Lung (tissue), 12 donors: ENCODE measurements around the gene ITGB8. TPM values are rescaled to one million over a fixed set of nuclear protein-coding genes. Genes with fewer than 3 reads are reported as not detected.

Source experiments
- ATAC-seq: fragments of 200-7000 bp; cut with Tn5 transposase; one replicate; pipeline ENCODE4 v1.9.1; 2020; ENCODE audit warnings: moderate number of reproducible peaks; ENCODE audit not compliant: insufficient read depth, low FRiP score
- DNase-seq, 3 donors: peaks; one replicate each; pipeline ENCODE4 v3.0.0-alpha.2; 2013 to 2017
- H3K27ac ChIP-seq, 2 donors: one replicate each; pipeline ENCODE4 v1.5.1; 2013; ENCODE audit warnings: mild to moderate bottlenecking in 2 of 2, moderate library complexity in 2 of 2, control low read depth in 1 of 2, inconsistent platforms in 1 of 2, low read depth in 1 of 2, low read length in 1 of 2
- H3K27me3 ChIP-seq, 3 donors: one replicate each; pipeline ENCODE4 v1.5.1; 2013; ENCODE audit warnings: low read length in 2 of 3; ENCODE audit not compliant: control insufficient read depth in 3 of 3, insufficient read depth in 3 of 3
- H3K36me3 ChIP-seq, 4 donors: one replicate each; pipeline ENCODE4 v1.5.1; 2013; ENCODE audit warnings: low read length in 4 of 4, mild to moderate bottlenecking in 1 of 4, moderate library complexity in 1 of 4; ENCODE audit not compliant: control insufficient read depth in 4 of 4, insufficient read depth in 4 of 4
- H3K4me1 ChIP-seq, 5 donors: one replicate each; pipeline ENCODE4 v1.5.1; 2013; ENCODE audit warnings: low read length in 5 of 5, mild to moderate bottlenecking in 2 of 5, moderate library complexity in 1 of 5; ENCODE audit not compliant: control insufficient read depth in 5 of 5, insufficient read depth in 5 of 5
- H3K4me3 ChIP-seq: one replicate; pipeline ENCODE4 v1.5.1; 2013; ENCODE audit warnings: mild to moderate bottlenecking, control low read depth, moderate library complexity
- H3K9ac ChIP-seq, 2 donors: one replicate each; pipeline ENCODE4 v1.5.1; 2013; ENCODE audit warnings: low read length in 2 of 2, control low read depth in 1 of 2; ENCODE audit not compliant: insufficient read depth in 1 of 2
- H3K9me3 ChIP-seq, 4 donors: one replicate each; pipeline ENCODE4 v1.5.1; 2013; ENCODE audit warnings: low read length in 3 of 4, mild to moderate bottlenecking in 1 of 4, moderate library complexity in 1 of 4; ENCODE audit not compliant: control insufficient read depth in 4 of 4, insufficient read depth in 3 of 4
- CTCF ChIP-seq: IDR thresholded peaks from 2 replicates; pipeline ENCODE4 v1.5.1; 2012; ENCODE audit warnings: mild to moderate bottlenecking; ENCODE audit errors: control extremely low read depth, extremely low read depth
- WGBS, 2 donors: extraction: QIAGEN DNeasy Blood & Tissue Kit; methylation state at CpG; one replicate each; pipeline ENCODE4 v1.1.7; 2013; 5-methylcytosine and 5-hydroxymethylcytosine counted together
- polyA plus RNA-seq, 2 donors: library from polyadenylated mRNA; stranded (reverse); fragments of 200-250 nt; gene quantifications; one replicate each; pipeline ENCODE4 v1.2.1, GENCODE V29; 2013
- total RNA-seq, 2 donors: library from RNA; depleted of rRNA in 1 of 2; stranded (reverse); fragments of >200 nt in 1 of 2; gene quantifications; one replicate each; pipeline ENCODE4 v1.2.1, GENCODE V29; 2014 to 2021
- donor health status: control.
- donor health status: control.
- donor health status: Bipolar disorder and iron deficiency.
- donor health status: healthy.
- donor health status: DM: yes; HTN: yes; CAD: no.

Gene ITGB8
- total and polyA plus RNA-seq, 4 donors = 1.5 to 29.7 (median 15.2) TPM

DNA sequence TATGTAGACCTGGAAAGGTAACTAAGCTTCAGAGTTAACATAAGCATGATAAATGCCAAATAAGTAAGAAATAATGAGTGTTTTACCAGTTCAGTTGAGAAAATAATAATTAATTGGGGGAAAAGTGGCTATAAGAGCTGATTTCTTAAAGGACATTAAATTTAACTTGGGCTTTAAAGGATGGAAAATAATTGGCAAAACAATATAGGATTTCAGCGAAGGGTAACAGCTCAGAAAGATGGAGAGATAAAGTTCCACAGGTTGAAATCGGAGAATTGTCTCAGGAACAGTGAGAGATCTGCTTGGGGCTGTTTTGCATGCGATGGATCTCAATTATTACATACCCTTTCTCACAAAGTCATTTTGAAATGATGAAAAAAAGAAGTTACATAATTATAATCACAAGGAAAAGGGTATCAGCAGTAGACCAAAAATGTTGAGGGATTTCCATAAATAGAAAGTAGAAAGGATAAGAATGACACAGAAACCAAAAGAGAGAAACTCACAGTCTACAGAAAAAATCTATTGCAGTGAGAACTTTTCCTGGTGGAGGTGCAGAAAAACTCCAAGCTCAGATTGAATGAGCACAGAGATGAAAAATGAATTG is 40.1 kb upstream of the ITGB8 start:
- 72 to 81% methylated on average over 3 of the region's 3 CpGs for WGBS, 2 donors
- ATAC-seq = no peak
- DNase-seq = no peak

DNA sequence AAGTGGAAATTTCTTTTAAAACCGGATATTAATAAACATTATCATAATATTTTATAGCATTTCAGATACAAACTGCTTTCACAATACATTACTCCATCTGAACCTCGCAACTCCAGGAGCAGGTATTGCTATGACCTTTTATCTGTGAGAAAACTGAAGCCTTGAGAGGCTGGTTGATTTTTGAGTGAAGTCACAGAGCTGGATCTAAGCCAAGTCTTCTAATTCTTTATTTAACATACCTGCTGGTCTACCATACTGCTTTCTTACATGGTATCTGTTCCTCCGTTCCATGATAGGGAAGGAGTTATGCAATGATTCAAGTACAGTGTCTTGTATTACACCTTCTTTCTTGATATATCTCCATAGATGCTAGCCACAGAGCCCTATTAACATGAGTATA is 37.4 kb upstream of the ITGB8 start:
- no peaks in the 10 kb centered on the region for H3K4me1 ChIP-seq
- H3K36me3 ChIP-seq = no peaks in the 10 kb centered on the region
- no peaks in the 10 kb centered on the region for H3K27me3 ChIP-seq
- no peak overlapping the region for H3K9ac ChIP-seq
- no peak for ATAC-seq
- no peak for TF ChIP-seq CTCF
- peaks cover 0 to 6% (median 1%) of the 10 kb centered on the region in 4 donors for H3K9me3 ChIP-seq
- no peak overlapping the region for H3K27ac ChIP-seq
- no peak for DNase-seq
- 86 to 91% methylated on average over 3 of the region's 3 CpGs for WGBS, 2 donors
- H3K4me3 ChIP-seq = no peak overlapping the region

More for the DNA sequence above, 40.1 kb upstream of the ITGB8 start:
- no peak for TF ChIP-seq CTCF
- Histone ChIP-seq H3K4me1 (no peaks in the 10 kb centered on the region), H3K27me3 (no peaks in the 10 kb centered on the region), H3K36me3 (no peaks in the 10 kb centered on the region), H3K27ac (no peak overlapping the region), H3K4me3 (no peak overlapping the region), H3K9me3 (peaks cover 0 to 6% (median 0%) of the 10 kb centered on the region in 4 donors), H3K9ac (no peak overlapping the region)

DNA sequence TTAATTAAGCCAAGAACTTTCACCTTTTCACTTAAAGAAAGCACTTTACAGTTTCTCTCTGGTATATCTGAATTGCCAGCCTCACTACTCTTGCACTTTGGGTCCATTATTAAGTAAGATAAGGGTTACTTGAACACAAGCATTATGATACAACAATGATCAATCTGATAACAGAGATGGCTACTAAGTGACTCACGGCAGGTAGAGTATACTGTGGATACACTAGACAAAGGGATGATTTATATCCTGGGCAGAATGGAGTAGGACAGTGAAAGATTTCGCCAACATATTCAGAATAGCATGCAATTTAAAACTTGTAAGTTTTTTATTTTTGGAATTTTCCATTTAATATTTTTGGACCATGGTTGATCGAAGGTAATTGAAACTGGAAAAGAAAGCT is 34.3 kb upstream of the ITGB8 start:
- ATAC-seq (no peak), DNase-seq (no peak)
- Histone ChIP-seq H3K9me3 (peaks cover 0 to 6% (median 1%) of the 10 kb centered on the region in 4 donors), H3K27ac (no peak overlapping the region), H3K27me3 (no peaks in the 10 kb centered on the region), H3K9ac (no peak overlapping the region), H3K4me1 (no peaks in the 10 kb centered on the region), H3K4me3 (no peak overlapping the region), H3K36me3 (no peaks in the 10 kb centered on the region)
- WGBS, 2 donors = 86 to 87% methylated on average over 3 of the region's 3 CpGs
- TF ChIP-seq CTCF = no peak

DNA sequence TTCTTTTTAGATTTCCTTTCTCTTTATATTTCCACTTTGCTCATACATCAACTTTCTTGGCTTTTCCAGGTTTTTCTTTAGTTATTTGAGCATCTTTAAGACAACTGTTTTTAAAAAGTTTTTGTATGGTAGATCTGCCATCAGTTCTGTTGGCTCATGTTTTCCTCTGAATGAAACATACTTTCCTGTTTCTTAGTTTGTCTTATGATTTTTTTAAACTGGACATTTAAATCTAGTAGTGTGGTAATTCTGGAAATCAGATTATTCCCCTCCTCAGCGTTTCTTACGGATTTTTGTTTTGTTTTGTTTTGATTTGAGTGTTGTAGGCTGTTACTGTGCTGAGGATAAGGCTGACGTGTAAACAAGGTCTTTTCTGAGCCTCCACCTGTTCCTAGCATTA is 33.8 kb upstream of the ITGB8 start:
- no peak overlapping the region for H3K9ac ChIP-seq
- no peak for ATAC-seq
- 75 to 77% methylated on average over 3 of the region's 3 CpGs for WGBS, 2 donors
- H3K4me3 ChIP-seq = no peak overlapping the region
- no peak for DNase-seq
- H3K36me3 ChIP-seq = no peaks in the 10 kb centered on the region
- no peaks in the 10 kb centered on the region for H3K4me1 ChIP-seq
- peaks cover 0 to 6% (median 1%) of the 10 kb centered on the region in 4 donors for H3K9me3 ChIP-seq
- no peaks in the 10 kb centered on the region for H3K27me3 ChIP-seq
- no peak overlapping the region for H3K27ac ChIP-seq
- no peak for TF ChIP-seq CTCF
